Neural cell (in vitro differentiated cells): ENCODE measurements around the gene TSPO. TPM values are rescaled to one million over a fixed set of nuclear protein-coding genes. Genes with fewer than 3 reads are reported as not detected.

ENCODE experiments used
- H2AFZ ChIP-seq: fragments of 200-600, 300-800 bp; sonication (generic), shearing (Covaris generic); 2 replicates; pipeline ENCODE4 v1.6.0; 2014; ENCODE audit warnings: low read depth, mild to moderate bottlenecking, antibody characterized with exemption, low read length, moderate library complexity
- H3F3A ChIP-seq: fragments of 200-600 bp; shearing (Covaris generic); 2 replicates; pipeline ENCODE4 v1.6.1; 2016; ENCODE audit warnings: mild to moderate bottlenecking, moderate library complexity, mixed read lengths, antibody characterized with exemption, low read length; ENCODE audit not compliant: insufficient read depth, poor library complexity, severe bottlenecking
- H3K27ac ChIP-seq: fragments of 200-600, 300-800 bp; sonication (generic), shearing (Covaris generic); 2 replicates; pipeline ENCODE4 v1.5.1; 2014; ENCODE audit warnings: mild to moderate bottlenecking, low read length, moderate library complexity
- H3K27me3 ChIP-seq: fragments of 300-800, 200-600 bp; sonication (generic), shearing (Covaris generic); 2 replicates; pipeline ENCODE4 v1.6.0; 2014; ENCODE audit warnings: mild to moderate bottlenecking, low read depth, low read length, moderate library complexity; ENCODE audit not compliant: insufficient read depth
- H3K36me3 ChIP-seq: fragments of 300-800, 200-600 bp; sonication (generic), shearing (Covaris generic); 2 replicates; pipeline ENCODE4 v1.5.1; 2014; ENCODE audit warnings: mild to moderate bottlenecking, antibody characterized with exemption, low read length, moderate library complexity; ENCODE audit not compliant: insufficient read depth
- H3K4me2 ChIP-seq: fragments of 300-800, 200-600 bp; sonication (generic), shearing (Covaris generic); 2 replicates; pipeline ENCODE4 v1.6.0; 2014; ENCODE audit warnings: mild to moderate bottlenecking, low read length
- H3K4me3 ChIP-seq: fragments of 300-800, 200-600 bp; sonication (generic), shearing (Covaris generic); 2 replicates; pipeline ENCODE4 v1.5.1; 2014; ENCODE audit warnings: mild to moderate bottlenecking, low read length, moderate library complexity
- H3K79me2 ChIP-seq: fragments of 200-600 bp; shearing (Covaris generic); replicated peaks from 2 replicates; pipeline ENCODE4 v1.6.0; 2014; ENCODE audit warnings: mild to moderate bottlenecking, low read length, moderate library complexity; ENCODE audit not compliant: insufficient read depth
- H3K9ac ChIP-seq: fragments of 300-800, 200-600 bp; sonication (generic), shearing (Covaris generic); 2 replicates; pipeline ENCODE4 v1.6.1; 2016; ENCODE audit warnings: mild to moderate bottlenecking, low read length, mixed read lengths
- H3K9me2 ChIP-seq: fragments of 200-600 bp; shearing (Covaris generic); 2 replicates; pipeline ENCODE4 v1.6.1; 2016; ENCODE audit warnings: mild to moderate bottlenecking, low read length, mixed read lengths; ENCODE audit not compliant: insufficient read depth
- H3K9me3 ChIP-seq: fragments of 200-600, 300-800 bp; sonication (generic), shearing (Covaris generic); 2 replicates; pipeline ENCODE4 v1.6.1; 2016; ENCODE audit warnings: mild to moderate bottlenecking, mixed run types, low read length, moderate library complexity, mixed read lengths
- H4K20me1 ChIP-seq: fragments of 200-600 bp; shearing (Covaris generic); 2 replicates; pipeline ENCODE4 v1.6.1; 2016; ENCODE audit warnings: mild to moderate bottlenecking, mixed run types; ENCODE audit not compliant: insufficient read depth
- EP300 ChIP-seq: fragments of 450-650 bp; conservative IDR thresholded peaks from 2 replicates; pipeline ENCODE4 v1.6.1; 2014; ENCODE audit warnings: antibody characterized with exemption, mild to moderate bottlenecking, moderate library complexity; ENCODE audit not compliant: poor library complexity, severe bottlenecking
- EZH2 ChIP-seq: fragments of 200-600, 300-800 bp; shearing (Covaris generic), sonication (generic); IDR thresholded peaks from 2 replicates; pipeline ENCODE4 v1.6.1; 2014; ENCODE audit warnings: antibody characterized with exemption, low read length, borderline replicate concordance, mild to moderate bottlenecking; ENCODE audit not compliant: insufficient read depth, poor library complexity, severe bottlenecking
- MXI1 ChIP-seq: fragments of 450-650 bp; conservative IDR thresholded peaks from 2 replicates; pipeline ENCODE4 v1.6.1; 2014; ENCODE audit warnings: antibody characterized with exemption, mild to moderate bottlenecking; ENCODE audit not compliant: poor library complexity, severe bottlenecking
- POLR2AphosphoS5 ChIP-seq: IDR thresholded peaks from 2 replicates; pipeline ENCODE4 v1.6.1; 2012
- RAD21 ChIP-seq: fragments of 450-650 bp; conservative IDR thresholded peaks from 2 replicates; pipeline ENCODE4 v1.6.1; 2014; ENCODE audit warnings: antibody characterized with exemption, mild to moderate bottlenecking, moderate library complexity
- SMC3 ChIP-seq: fragments of 450-650 bp; conservative IDR thresholded peaks from 2 replicates; pipeline ENCODE4 v1.6.1; 2014; ENCODE audit warnings: antibody characterized with exemption, mild to moderate bottlenecking, moderate library complexity; ENCODE audit not compliant: poor library complexity
- TAF1 ChIP-seq: IDR thresholded peaks from 2 replicates; pipeline ENCODE4 v1.6.1; 2012; ENCODE audit warnings: low read depth
- polyA plus RNA-seq: library from polyadenylated mRNA; depleted of rRNA; stranded (reverse); fragments of >200 nt; gene quantifications from 2 replicates; pipeline ENCODE4 v1.2.3, GENCODE V29; 2014
- TF ChIP-seq, protein P1 (sequence below): fragments of 450-650 bp; IDR thresholded peaks from 2 replicates; pipeline ENCODE4 v1.5.1; 2014; ENCODE audit warnings: antibody characterized with exemption, mild to moderate bottlenecking, moderate library complexity; ENCODE audit not compliant: poor library complexity, severe bottlenecking
- TF ChIP-seq, protein P2 (sequence below): IDR thresholded peaks from 2 replicates; pipeline ENCODE4 v1.6.1; 2012; ENCODE audit warnings: borderline replicate concordance

Gene TSPO
- polyA plus RNA-seq, 1 donor from 2014 or later, result not detected

DNA sequence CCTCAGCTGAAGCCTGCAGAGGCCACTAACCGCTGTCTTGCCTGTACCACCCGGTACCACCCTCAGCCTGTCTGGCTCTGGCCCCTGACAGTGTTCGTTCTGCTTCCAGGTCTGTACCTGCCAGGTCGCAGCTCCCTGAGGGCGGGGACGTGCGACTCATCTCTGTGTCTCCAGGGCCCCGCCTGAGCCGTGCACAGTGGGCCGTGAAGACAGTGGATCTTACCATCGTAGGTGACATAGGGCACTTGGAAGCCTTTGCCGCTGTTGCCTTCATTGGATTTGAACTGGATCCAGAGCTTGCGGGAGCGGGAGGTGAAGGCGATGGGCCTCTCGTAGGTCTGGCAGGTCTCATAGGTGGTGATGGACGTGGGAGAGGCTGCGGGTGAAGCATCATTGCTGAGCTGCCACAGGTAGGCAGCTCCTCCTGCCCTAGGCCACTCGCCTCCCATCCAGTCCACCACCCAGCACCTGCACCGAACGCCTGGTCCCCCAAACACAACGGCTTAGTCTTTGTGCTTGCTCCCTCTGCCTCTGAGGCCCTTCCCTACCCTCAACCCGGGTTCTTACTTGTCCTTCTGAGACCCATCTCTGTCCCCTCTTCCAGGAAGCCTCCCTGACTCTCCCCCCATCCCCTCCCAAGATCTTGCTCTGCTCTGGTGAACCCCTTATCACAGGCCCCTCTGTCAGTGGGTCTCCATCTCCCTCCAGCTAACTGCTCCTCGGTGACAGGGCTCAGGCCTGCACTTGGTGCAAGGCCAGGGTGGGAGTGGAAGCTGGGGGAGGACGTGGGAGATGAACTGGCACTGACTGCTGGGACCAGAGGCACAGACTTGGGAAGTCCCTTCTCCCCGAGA, 56.7 kb downstream of the TSPO start:
- H3K4me2 ChIP-seq, result no peak overlapping the region
- no peaks in the 10 kb centered on the region for H3K36me3 ChIP-seq
- no peaks in the 10 kb centered on the region for H3K79me2 ChIP-seq
- no peak overlapping the region for H3K9ac ChIP-seq
- no peaks in the 10 kb centered on the region for H3K27me3 ChIP-seq
- H2AFZ ChIP-seq, result no peak overlapping the region
- no peaks in the 10 kb centered on the region for H4K20me1 ChIP-seq
- no peak for TF ChIP-seq SMC3
- no peak for TF ChIP-seq MXI1
- TF ChIP-seq EZH2, result no peak
- no peak for TF ChIP-seq RAD21
- no peak for TF ChIP-seq POLR2AphosphoS5
- TF ChIP-seq, protein P1, sequence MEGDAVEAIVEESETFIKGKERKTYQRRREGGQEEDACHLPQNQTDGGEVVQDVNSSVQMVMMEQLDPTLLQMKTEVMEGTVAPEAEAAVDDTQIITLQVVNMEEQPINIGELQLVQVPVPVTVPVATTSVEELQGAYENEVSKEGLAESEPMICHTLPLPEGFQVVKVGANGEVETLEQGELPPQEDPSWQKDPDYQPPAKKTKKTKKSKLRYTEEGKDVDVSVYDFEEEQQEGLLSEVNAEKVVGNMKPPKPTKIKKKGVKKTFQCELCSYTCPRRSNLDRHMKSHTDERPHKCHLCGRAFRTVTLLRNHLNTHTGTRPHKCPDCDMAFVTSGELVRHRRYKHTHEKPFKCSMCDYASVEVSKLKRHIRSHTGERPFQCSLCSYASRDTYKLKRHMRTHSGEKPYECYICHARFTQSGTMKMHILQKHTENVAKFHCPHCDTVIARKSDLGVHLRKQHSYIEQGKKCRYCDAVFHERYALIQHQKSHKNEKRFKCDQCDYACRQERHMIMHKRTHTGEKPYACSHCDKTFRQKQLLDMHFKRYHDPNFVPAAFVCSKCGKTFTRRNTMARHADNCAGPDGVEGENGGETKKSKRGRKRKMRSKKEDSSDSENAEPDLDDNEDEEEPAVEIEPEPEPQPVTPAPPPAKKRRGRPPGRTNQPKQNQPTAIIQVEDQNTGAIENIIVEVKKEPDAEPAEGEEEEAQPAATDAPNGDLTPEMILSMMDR, result no peak
- TF ChIP-seq, protein P2, sequence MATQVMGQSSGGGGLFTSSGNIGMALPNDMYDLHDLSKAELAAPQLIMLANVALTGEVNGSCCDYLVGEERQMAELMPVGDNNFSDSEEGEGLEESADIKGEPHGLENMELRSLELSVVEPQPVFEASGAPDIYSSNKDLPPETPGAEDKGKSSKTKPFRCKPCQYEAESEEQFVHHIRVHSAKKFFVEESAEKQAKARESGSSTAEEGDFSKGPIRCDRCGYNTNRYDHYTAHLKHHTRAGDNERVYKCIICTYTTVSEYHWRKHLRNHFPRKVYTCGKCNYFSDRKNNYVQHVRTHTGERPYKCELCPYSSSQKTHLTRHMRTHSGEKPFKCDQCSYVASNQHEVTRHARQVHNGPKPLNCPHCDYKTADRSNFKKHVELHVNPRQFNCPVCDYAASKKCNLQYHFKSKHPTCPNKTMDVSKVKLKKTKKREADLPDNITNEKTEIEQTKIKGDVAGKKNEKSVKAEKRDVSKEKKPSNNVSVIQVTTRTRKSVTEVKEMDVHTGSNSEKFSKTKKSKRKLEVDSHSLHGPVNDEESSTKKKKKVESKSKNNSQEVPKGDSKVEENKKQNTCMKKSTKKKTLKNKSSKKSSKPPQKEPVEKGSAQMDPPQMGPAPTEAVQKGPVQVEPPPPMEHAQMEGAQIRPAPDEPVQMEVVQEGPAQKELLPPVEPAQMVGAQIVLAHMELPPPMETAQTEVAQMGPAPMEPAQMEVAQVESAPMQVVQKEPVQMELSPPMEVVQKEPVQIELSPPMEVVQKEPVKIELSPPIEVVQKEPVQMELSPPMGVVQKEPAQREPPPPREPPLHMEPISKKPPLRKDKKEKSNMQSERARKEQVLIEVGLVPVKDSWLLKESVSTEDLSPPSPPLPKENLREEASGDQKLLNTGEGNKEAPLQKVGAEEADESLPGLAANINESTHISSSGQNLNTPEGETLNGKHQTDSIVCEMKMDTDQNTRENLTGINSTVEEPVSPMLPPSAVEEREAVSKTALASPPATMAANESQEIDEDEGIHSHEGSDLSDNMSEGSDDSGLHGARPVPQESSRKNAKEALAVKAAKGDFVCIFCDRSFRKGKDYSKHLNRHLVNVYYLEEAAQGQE, result no peak
- TF ChIP-seq EP300, result no peak
- no peak for TF ChIP-seq TAF1
- H3K9me2 ChIP-seq, result no peaks in the 10 kb centered on the region
- no peak overlapping the region for H3K4me3 ChIP-seq
- H3F3A ChIP-seq, result no peaks in the 10 kb centered on the region
- no peak overlapping the region for H3K27ac ChIP-seq
- no peaks in the 10 kb centered on the region for H3K9me3 ChIP-seq

DNA sequence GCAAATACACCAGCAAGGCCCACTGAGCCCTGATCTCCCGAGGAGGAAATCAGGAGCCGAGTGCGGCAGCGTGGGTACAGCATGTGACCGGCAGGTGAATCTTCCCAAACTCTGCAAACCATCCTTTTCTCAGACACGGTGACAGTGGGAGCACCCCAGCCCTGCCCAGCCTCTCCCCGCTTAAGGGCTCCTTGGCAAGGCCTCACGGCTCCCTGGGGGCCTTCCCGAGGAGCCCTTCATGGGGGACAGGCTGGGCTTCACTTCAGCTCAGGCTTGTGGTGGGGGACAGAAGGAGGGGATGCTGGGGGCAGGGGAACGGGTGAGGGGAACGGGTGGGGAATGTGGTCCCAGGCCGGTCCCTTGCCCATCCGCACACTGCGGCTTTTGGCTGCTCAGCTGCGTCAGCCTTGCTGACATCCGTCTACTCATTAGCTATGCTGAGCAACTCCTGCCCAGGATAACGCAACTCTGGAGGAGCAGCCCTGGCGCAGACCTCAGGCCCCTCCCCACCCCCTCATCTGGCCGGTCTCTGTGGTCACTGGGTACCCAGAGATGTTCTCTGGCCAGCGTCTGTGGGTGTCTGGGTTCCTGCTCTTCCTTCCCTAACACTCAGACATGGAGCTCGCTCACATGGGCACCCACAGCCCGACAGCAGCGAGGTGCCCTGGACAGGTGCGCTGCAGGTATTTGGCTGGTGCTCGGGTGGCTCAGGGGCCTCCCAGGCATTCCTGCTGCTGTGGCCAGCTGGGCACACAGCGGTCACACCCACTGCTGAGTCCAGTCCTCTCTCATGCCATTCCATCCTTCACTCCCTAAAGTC, 57.6 kb downstream of the TSPO start:
- Histone ChIP-seq H3K27ac (no peak overlapping the region), H3F3A (no peaks in the 10 kb centered on the region), H3K9me3 (no peaks in the 10 kb centered on the region), H3K4me2 (no peak overlapping the region), H4K20me1 (no peaks in the 10 kb centered on the region), H3K27me3 (no peaks in the 10 kb centered on the region), H3K4me3 (no peak overlapping the region), H3K36me3 (no peaks in the 10 kb centered on the region), H2AFZ (no peak overlapping the region), H3K9me2 (no peaks in the 10 kb centered on the region), H3K79me2 (no peaks in the 10 kb centered on the region), H3K9ac (no peak overlapping the region)
- TF ChIP-seq EZH2, result no peak
- no peak for TF ChIP-seq EP300
- no peak for TF ChIP-seq TAF1
- TF ChIP-seq, protein P1, result no peak
- TF ChIP-seq RAD21, result no peak
- no peak for TF ChIP-seq MXI1
- no peak for TF ChIP-seq SMC3
- no peak for TF ChIP-seq POLR2AphosphoS5
- TF ChIP-seq, protein P2, result no peak
